T-helper 22 cell (primary cell): ENCODE measurements around the gene REL.
"Not testable (repeated sequence)": the region's sequence is repeated elsewhere in the genome, so short reads cannot be mapped to it uniquely, and the experiment has no call there.

Experiments
- DNase-seq: peaks from one replicate; pipeline ENCODE4 v3.0.0-alpha.2; 2020; ENCODE audit warnings: low read depth

REL gene

DNA sequence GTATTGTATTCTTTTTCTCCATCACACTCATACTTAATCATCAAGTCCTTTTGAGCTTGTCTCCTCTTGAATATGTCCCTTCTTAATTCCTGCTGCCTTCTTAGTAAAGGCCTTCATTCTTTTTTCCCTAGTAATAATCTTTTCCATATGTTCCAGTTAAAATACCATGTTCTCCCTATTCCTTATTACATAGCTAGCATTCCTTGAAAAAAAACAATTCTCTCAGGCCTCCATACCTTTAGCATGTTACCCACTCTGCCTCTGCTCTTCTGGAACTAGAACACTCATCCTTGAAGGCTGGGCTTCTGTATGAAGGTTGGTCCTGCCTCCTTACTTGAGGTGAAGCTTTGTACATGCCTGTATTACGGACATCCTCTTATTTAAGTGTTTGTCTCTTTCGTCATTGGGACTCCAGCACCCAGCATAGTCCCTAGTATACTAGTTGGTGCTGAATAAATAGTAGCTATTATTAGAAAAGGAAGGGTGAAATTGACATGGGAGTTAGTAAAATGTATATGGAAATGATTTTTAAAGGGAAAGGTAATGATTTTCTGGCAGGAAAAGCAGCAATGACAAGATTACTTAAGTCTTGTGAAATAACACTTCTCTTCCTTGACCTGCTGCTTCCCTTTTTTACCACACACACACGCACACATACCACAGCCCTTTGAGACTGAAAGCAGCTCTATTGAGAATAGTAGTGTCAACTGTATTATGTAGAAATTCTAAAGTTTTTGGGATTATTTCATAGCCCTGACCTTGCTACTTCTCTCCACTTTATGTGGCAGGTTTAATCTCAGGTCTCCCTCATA is 45.6 kb downstream of the REL start:
- DNase-seq: no peak

DNA sequence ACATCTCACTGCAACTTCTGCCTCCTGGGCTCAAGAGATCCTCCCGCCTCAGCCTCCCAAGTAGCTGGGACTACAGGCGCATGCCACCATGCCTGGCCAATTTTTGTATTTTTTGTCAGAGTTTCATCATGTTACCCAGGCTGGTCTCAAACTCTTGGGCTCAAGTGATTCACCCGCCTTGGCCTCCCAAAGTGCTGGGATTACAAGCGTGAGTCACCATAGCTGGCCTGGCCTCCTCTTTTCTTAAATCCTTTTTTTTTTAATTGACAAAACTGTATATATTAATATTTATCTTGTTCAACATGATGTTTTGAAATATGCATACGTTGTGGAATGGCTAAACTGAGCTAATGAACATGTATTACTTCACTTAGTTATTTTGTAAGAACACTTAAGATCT is 50.7 kb downstream of the REL start:
- DNase-seq: not testable (repeated sequence)

DNA sequence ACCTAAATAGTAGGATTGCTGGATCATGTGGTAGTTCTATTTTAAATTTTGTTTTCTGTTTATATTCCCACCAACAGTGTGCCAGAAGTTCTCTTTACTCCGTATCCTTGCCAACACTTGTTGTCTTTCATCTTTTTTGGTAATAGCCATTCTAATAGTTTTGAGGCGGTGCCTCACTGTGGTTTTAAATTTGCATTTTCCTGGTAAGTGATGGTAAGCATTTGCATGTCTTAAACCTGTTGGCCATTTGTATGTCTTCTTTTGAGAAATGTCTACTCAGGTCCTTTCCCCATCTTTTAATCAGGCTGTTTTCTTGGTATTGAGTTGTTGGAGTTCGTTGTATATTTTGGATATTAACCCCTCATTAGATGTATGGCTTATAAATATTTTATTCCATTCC is 51.6 kb downstream of the REL start:
- no peak for DNase-seq

GRCh38 chr2:60934165-60934722 is 52.9 kb downstream of the REL start:
- no peak for DNase-seq

- DNase-seq: no peak
Measured at GRCh38 chr2:60936757-60937156, 55.4 kb downstream of the REL start.

DNA sequence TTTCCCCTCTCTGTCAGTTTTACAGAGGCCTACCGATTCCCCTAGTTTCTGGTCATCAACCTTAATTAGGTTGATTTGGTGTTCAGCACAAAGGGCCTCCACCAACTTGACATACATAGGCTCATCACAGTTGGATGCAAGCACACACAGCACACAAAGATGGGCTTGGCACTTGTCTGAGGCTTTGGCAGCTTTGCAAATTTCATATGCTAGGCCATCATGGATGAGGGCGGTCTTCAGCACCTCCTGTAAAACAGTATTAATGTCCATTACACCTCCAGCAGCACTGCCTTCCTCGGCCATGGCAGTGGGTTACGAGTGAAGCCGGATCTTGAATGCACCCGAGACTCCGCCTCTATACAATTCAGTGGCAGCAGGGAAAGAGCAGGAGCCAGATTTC is 56.9 kb downstream of the REL start:
- DNase-seq: no peak

- no peak for DNase-seq
Measured at GRCh38 chr2:60939622-60940021, 58.2 kb downstream of the REL start.

DNA sequence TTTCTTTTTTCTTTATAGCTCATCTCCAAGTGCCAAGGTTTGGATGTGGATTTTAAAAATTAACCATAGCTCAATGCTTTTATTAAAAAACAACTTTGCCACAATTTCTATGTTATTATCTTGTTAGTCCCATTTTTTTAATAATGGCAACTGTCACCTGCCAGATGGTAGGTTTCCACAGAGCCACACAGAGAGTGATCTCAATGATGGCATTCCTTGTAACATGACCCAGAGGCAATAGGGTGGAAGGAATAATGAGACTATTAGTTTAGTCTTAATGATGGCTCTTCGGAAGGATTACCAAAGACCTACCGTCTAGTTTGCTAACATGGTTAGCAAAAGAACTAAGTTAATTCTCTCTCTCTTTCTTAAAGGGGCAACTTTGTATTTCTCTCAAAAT is 64.0 kb downstream of the REL start:
- DNase-seq: no peak

DNA sequence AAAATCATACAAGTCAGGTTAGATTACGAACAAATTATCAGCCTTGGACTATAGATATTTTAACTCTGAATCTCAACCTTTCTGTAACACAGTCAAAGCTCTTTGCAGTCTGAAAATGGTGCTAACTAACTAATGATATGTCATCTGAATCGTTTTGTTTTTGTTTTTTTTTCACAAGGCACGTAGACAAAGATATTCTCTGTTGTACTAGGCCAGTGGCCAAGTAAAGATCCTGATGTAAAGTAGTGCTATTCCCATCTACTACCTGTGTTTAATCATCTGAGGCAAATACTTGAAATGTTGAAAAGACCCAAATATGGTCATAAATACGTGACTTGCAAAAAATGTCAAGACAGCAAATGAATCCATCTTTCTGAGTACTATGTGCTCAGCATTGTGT is 65.7 kb downstream of the REL start:
- no peak for DNase-seq

DNA sequence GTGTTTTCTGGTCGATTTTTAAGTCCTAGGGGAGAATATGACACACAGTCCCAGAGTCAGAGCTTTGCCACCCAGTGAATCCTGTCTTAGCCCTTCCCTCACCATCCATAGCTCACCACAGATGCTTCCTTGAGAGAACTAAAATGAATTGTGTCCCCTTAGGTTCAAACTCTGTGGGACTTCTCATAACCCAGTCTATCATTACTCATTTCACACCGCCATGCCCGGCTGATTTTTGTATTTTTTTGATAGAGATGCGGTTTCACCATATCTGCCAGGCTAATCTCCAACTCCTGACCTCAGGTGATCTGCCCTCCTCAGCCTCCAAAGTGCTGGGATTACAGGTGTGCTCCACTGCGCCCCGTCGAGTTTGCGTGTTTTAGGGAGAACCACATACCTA is 66.8 kb downstream of the REL start:
- DNase-seq: no peak

DNA sequence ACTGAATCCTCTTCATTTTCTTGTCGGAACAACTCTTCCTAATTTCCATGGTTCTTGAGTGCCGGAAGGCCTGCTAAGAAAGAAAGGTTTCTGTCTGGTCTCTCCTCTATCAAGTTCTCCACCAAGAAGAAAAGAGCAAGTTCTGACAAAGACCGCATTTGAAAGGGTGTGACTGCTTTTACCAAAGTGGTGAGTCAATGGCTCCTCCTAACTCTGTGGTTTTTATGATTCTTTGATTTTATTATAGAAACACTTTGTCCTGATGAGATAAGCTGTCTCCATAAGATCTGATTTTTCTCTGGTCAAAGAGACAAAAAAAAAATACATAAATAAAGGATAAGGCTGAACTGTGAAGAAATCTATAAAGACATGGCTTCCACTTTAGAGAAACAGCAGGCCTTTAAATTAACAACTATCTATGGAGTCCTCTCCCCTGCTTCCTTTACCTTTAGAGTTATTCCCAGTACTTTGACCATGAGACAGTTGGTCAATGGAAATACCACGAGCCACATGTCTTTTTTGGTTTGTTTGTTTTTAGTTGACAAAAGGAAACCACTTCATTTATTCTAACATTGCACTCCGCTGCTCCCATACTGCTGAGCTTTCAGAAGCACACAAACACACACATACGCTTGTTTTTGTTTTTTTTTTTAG is 67.7 kb downstream of the REL start:
- DNase-seq: no peak

GRCh38 chr2:60954139-60954538 is 72.8 kb downstream of the REL start:
- no peak for DNase-seq

DNA sequence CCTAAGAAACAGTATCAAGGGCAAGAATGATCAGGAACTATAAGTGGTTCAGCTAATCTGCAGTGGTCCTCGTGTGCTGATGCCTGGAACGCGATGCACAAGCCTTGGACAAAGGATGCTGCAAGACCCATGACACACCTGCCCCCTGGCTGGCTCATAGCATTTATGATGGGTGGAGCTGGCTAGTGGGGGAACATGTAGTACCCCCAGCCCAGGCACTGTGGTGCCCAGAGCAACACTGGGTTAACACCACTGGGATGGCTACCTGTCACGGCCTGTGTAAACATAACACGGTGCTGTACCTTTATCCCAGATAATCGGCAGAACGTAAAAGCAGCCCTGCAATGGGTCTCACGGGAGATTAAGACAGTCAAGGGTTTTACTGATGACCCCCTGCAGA is 75.8 kb downstream of the REL start:
- no peak for DNase-seq

GRCh38 chr2:60957643-60958042 is 76.3 kb downstream of the REL start:
- DNase-seq: no peak

- DNase-seq: no peak
Measured at GRCh38 chr2:60958361-60958760, 77.0 kb downstream of the REL start.

GRCh38 chr2:60958800-60959199 is 77.4 kb downstream of the REL start:
- no peak for DNase-seq

- DNase-seq: no peak
Measured at GRCh38 chr2:60959501-60959900, 78.1 kb downstream of the REL start.

GRCh38 chr2:60960706-60961105 is 79.3 kb downstream of the REL start:
- DNase-seq: no peak

DNA sequence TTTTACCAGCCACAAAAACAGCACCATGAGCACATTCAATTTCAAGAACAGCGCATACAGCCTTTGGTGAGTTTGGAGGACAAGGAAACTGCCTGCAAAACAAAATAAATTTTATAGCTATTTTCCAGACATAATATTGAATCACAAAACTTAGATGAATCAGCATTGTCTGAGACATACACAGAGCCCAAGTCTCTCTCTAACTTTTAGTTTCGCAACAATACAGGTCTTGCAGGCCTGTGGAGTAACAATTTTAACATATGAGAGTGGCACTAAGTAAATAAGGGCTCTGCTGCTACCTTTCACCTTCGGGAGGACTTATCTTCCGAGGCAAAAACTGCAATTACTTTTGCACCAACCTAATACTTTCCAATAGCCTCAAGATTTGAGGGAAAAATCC is 80.1 kb downstream of the REL start:
- no peak for DNase-seq

DNA sequence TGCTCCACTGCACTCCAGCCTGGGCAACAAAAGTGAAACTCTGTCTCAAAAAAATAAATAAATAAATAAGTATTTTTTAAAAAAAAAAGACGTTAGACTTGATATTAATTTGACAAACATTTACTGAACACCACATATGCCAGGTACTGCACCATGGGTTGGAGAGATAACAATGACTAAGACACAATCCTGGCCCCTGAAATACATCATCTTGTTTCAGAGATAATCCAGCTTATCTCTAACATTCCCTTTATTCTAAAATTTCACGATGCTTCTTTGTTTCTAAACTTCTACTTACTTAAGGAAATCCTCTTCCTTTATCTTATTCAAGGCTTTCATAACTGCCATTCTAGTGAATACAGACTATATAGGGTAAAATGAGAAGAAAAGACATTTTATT is 81.2 kb downstream of the REL start:
- DNase-seq: no peak

DNA sequence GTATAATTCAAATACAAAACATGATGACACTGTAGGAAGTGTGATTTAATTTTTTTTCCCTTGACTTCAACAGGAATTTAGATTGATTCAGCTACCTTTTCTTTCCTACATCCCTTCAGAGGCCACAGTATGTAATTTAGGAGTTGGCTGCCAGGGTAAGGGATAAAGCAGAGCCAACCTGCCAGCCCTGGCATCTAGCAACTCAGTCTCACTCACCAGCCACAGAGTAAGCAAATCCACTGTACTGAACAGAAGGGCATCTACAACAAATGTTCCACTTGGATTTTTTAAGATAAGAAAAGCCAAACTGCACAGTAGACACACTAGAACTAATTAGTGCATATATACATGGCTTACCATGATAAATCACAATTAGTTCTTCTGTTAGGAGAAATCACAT is 81.8 kb downstream of the REL start:
- no peak for DNase-seq

DNA sequence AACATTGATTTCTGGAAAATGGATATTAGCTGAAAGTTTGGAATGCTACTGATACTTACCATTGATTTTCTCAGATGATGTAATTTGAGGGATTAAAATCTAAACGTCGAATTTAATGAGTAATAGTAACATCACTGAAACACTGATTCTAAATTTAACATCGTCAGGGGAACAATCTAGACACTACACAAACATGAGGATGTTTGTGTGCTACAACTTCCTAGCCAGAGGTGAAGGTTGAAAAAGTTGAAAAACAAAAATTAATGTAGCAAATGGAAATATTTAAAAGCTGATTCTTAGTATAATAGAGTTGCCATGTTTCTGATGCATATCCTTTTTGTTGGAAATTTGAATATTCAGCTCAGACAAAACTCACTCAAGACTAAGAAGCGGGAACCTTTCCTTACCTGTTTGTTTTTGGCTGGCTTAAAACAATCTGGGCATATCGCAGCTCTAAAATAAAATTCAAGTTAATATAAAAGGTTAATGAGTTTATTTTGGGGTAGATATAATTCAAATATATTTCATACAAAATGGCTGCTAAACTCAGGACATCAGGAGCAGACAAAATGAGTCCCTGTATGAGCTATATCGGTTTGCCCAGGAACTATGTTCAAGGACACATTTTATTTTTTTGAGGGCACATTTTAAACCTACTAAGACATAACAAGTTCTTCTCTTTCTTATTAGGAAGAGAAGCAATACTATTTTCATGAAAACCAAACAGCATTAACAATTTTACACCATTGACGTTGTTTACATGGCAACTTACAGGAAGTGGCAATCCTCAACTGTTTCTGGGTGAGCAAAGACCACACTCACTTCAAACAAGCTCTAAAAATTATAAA is 83.5 kb downstream of the REL start:
- DNase-seq: no peak

DNA sequence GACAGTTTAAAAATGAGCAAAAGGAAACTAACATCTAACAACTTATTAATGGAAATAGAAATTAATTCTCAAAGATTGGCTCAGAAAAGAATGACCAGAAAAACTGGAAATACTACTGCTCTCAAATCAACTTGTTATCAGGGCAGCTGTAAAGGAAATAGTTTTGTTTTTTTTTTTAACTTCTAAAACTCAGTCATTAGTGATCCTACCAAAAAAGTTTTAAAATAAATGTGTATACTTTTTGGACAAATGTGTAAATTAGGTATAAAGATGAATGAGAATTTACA is 84.1 kb downstream of the REL start:
- DNase-seq: no peak
